Sigmoid colon (tissue), 7 donors: ENCODE data around the gene NYNRIN. TPM values are rescaled to one million over a fixed set of nuclear protein-coding genes. Genes with fewer than 3 reads are reported as not detected.

Experiments
- DNase-seq: peaks from one replicate; pipeline ENCODE4 v3.0.0-alpha.2; 2019
- H3K27ac ChIP-seq, 4 donors: fragments of 200-600 bp; sonication (generic); one replicate each; pipeline ENCODE4 v1.5.1; 2016 to 2019; ENCODE audit warnings: mild to moderate bottlenecking in 1 of 4
- H3K27me3 ChIP-seq, 3 donors: fragments of 200-600 bp; sonication (generic); one replicate each; pipeline ENCODE4 v1.5.1; 2019; ENCODE audit warnings: mild to moderate bottlenecking in 1 of 3
- H3K36me3 ChIP-seq, 4 donors: fragments of 200-600 bp; sonication (generic); one replicate each; pipeline ENCODE4 v1.5.1; 2016 to 2019
- H3K4me1 ChIP-seq, 4 donors: fragments of 200-600 bp; sonication (generic); one replicate each; pipeline ENCODE4 v1.5.1; 2017 to 2019
- H3K4me3 ChIP-seq, 4 donors: fragments of 200-600 bp; sonication (generic); one replicate each; pipeline ENCODE4 v1.5.1; 2017 to 2019; ENCODE audit warnings: mild to moderate bottlenecking in 2 of 4, moderate library complexity in 1 of 4
- H3K9me3 ChIP-seq, 4 donors: fragments of 200-600 bp in 3 of 4; sonication (generic) in 3 of 4; one replicate each; pipeline versions ENCODE4 v1.5.1 to v1.6.1; 2013 to 2019
- CTCF ChIP-seq, 4 experiments: fragments of 450-650 bp in 3 of 4; fragments of 200-600 bp in 1 of 4; IDR thresholded peaks; one replicate each; pipeline ENCODE4 v1.5.1; 2016 to 2019; ENCODE audit warnings: antibody characterized with exemption in 4 of 4, mild to moderate bottlenecking in 3 of 4, moderate library complexity in 2 of 4
- EP300 ChIP-seq, 4 donors: sonication (generic); formaldehyde crosslinking; IDR thresholded peaks; one replicate each; pipeline ENCODE4 v1.6.1; 2017; ENCODE audit warnings: antibody characterized with exemption in 4 of 4
- POLR2A ChIP-seq, 2 donors: fragments of 450-650 bp; IDR thresholded peaks; one replicate each; pipeline ENCODE4 v1.6.1; 2016; ENCODE audit warnings: antibody characterized with exemption in 2 of 2, mild to moderate bottlenecking in 2 of 2, moderate library complexity in 2 of 2
- POLR2AphosphoS5 ChIP-seq, 4 donors: sonication (generic); formaldehyde crosslinking; IDR thresholded peaks; one replicate each; pipeline ENCODE4 v1.6.1; 2017; ENCODE audit warnings: antibody characterized with exemption in 4 of 4
- WGBS, 2 donors: extraction: QIAGEN DNeasy Blood & Tissue Kit; methylation state at CpG; one replicate each; pipeline ENCODE4 v1.1.7; 2013; 5-methylcytosine and 5-hydroxymethylcytosine counted together
- intact Hi-C: fragments of 100-400 bp; cut with DNase I; formaldehyde crosslinking; loops from one replicate; pipeline ENCODE4 v1.15.1; 2023
- polyA plus RNA-seq, 3 donors: library from polyadenylated mRNA; stranded (reverse); fragments of 200-250 nt; gene quantifications; one replicate each; pipeline ENCODE4 v1.2.3, GENCODE V29; 2013
- total RNA-seq, 4 donors: library from RNA; depleted of rRNA; stranded (reverse); fragments of >200 nt; gene quantifications; one replicate each; pipeline ENCODE4 v1.1.0, GENCODE V29; 2016
- donor health status: healthy with polysubstance abuse.
- donor health status: Bipolar disorder and iron deficiency.
- donor health status: healthy.

The NYNRIN gene
- total and polyA plus RNA-seq, 7 donors: 0.60 to 17.4 (median 6.8) TPM

- TF ChIP-seq POLR2A (IDR thresholded peaks at IDR 0.05) (no peak), POLR2AphosphoS5 (IDR thresholded peaks at IDR 0.05) (no peak), CTCF (IDR thresholded peaks at IDR 0.05) (no peak), EP300 (IDR thresholded peaks at IDR 0.05) (no peak)
- Histone ChIP-seq H3K9me3 (no peaks in the 10 kb centered on the region), H3K4me1 (peaks cover 0 to 46% (median 42%) of the 10 kb centered on the region in 4 donors), H3K4me3 (no peak overlapping the region), H3K36me3 (peaks cover 17 to 55% (median 33%) of the 10 kb centered on the region in 4 donors), H3K27ac (peak overlapping the region; percentile 95 to 99 (median 98)), H3K27me3 (no peaks in the 10 kb centered on the region)
- DNase-seq: no peak
- WGBS, 2 donors: 90% methylated on average over 8 of the region's 8 CpGs
- intact Hi-C loops: loop anchor here (5.0 to 10.0 kb wide), 2 partner anchors 199 to 886 kb away; partner anchors contain the start of genes THTPA, TINF2 and ZFHX2
Observed at GRCh38 chr14:24440606-24441399, 42.0 kb downstream of the NYNRIN start.

GRCh38 chr14:24441485-24441884 lies 42.7 kb downstream of the NYNRIN start:
- WGBS, 2 donors: 54 to 56% methylated on average over 5 of the region's 5 CpGs
- no peak for DNase-seq
- Histone ChIP-seq H3K36me3 (peaks cover 17 to 48% (median 27%) of the 10 kb centered on the region in 4 donors), H3K4me1 (peaks cover 0 to 40% (median 38%) of the 10 kb centered on the region in 4 donors), H3K27ac (peak overlapping the region; percentile 95 to 99 (median 98)), H3K27me3 (no peaks in the 10 kb centered on the region), H3K9me3 (no peaks in the 10 kb centered on the region), H3K4me3 (peak overlapping the region; percentile 66 to 80 (median 70))
- intact Hi-C loops: loop anchor here (5.0 to 10.0 kb wide), 2 partner anchors 199 to 887 kb away; partner anchors contain the start of genes THTPA, TINF2 and ZFHX2
- TF ChIP-seq CTCF (IDR thresholded peaks at IDR 0.05): no peak

- H3K4me1 ChIP-seq: peaks cover 0 to 36% (median 34%) of the 10 kb centered on the region in 4 donors
- TF ChIP-seq CTCF (IDR thresholded peaks at IDR 0.05): no peak
- TF ChIP-seq POLR2AphosphoS5 (IDR thresholded peaks at IDR 0.05): no peak
- TF ChIP-seq POLR2A (IDR thresholded peaks at IDR 0.05): no peak
- no peak for TF ChIP-seq EP300 (IDR thresholded peaks at IDR 0.05)
- H3K9me3 ChIP-seq: no peaks in the 10 kb centered on the region
- no peaks in the 10 kb centered on the region for H3K27me3 ChIP-seq
- peak overlapping the region; percentile 95 to 99 (median 98) for H3K27ac ChIP-seq
- 1 to 4% methylated on average over 12 of the region's 12 CpGs for WGBS, 2 donors
- peak overlapping the region; percentile 66 to 80 (median 70) for H3K4me3 ChIP-seq
- intact Hi-C loops: loop anchor here (1.0 to 10.0 kb wide), 4 partner anchors 75 to 973 kb away; partner anchors contain the start of genes NGDN, THTPA, TINF2 and ZFHX2
- peaks cover 17 to 45% (median 25%) of the 10 kb centered on the region in 4 donors for H3K36me3 ChIP-seq
- no peak for DNase-seq
Observed at GRCh38 chr14:24441904-24442239, 43.1 kb downstream of the NYNRIN start.

- Histone ChIP-seq H3K27ac (peak within 1 kb of the TSS; percentile 95 to 99 (median 98)), H3K4me1 (peaks cover 0 to 31% (median 29%) of the 10 kb centered on the region in 4 donors), H3K36me3 (peaks cover 11 to 40% (median 19%) of the 10 kb centered on the region in 4 donors), H3K4me3 (peak within 1 kb of the TSS; percentile 66 to 80 (median 70)), H3K9me3 (no peaks in the 10 kb centered on the region), H3K27me3 (no peaks in the 10 kb centered on the region)
- no peak for TF ChIP-seq CTCF (IDR thresholded peaks at IDR 0.05)
- peak; percentile 76 to 80 for TF ChIP-seq POLR2A (IDR thresholded peaks at IDR 0.05)
- no peak for TF ChIP-seq EP300 (IDR thresholded peaks at IDR 0.05)
- TF ChIP-seq POLR2AphosphoS5 (IDR thresholded peaks at IDR 0.05): peak; percentile 88 to 94 (median 92)
- intact Hi-C loops: loop anchor here (1.0 to 10.0 kb wide), 4 partner anchors 75 to 974 kb away; partner anchors contain the start of genes NGDN, THTPA, TINF2 and ZFHX2
- DNase-seq: peak; percentile 99
- WGBS, 2 donors: 0% methylated on average over 52 of the region's 52 CpGs
Observed at GRCh38 chr14:24442240-24443052, 43.6 kb downstream of the NYNRIN start, which contains the start of gene SDR39U1. TSS of gene SDR39U1 (minus strand) at chr14:24442776. CDS start at chr14:24442769, 7 bp downstream.
